ENCODE results near the gene POU2F3.
A peak's percentile ranks its signal among the peaks of the same experiment; 100 is the strongest.

The POU2F3 gene

GRCh38 chr11:120293038-120293800 lies 53.3 kb downstream of the POU2F3 start:
- DNase-seq: no peak

DNA sequence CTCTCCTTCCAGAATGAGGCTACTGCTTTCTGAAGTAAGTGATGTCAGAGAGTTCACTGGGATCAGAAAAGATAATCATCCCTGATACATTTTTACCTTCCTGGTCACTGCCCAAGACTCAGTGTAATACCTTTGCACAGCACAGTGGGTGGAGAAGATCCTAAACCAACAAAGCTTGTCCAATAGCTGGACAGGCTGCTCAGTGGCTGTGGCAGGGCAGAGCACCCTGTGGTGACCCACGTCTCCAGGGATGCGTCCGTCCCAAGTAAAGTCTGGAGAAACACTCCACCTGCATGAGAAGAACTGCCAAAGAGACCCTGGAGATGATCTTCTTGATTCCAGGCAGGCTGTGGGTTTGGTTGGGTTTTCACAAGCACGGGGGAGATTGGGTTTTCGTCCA lies 54.2 kb downstream of the POU2F3 start:
- no peak for DNase-seq

- no peak for DNase-seq
These were observed 55.2 kb downstream of the POU2F3 start for GRCh38 chr11:120295099-120295498.

- no peak for DNase-seq
These were observed 56.6 kb downstream of the POU2F3 start for GRCh38 chr11:120296554-120296953.

GRCh38 chr11:120298461-120298860 lies 58.5 kb downstream of the POU2F3 start:
- no peak for DNase-seq

- no peak for DNase-seq
These were observed 62.3 kb downstream of the POU2F3 start for GRCh38 chr11:120302001-120302805.

- peak; percentile 57 for DNase-seq
These were observed 63.2 kb downstream of the POU2F3 start for GRCh38 chr11:120303004-120303637.

DNA sequence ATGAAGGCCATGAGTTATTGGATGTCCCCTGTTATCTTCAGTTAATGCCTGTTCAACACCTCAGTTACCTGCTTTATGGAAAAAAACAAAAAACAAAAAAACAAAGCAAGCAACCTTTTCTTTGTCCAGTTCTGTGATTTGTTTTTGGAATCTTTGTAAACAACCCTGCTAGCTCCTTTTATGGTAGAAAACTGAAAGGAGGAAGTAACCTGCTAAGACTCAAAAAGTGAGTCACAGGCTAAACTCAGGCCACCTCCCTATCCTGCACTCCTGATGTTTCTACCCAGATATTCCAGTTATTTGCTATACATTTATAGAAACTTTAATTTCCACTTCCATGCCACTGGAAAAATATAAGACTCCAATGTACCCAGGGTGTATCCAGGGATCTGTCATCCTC lies 64.6 kb downstream of the POU2F3 start:
- no peak for DNase-seq

- DNase-seq: no peak
These were observed 65.3 kb downstream of the POU2F3 start for GRCh38 chr11:120305286-120305685.

DNA sequence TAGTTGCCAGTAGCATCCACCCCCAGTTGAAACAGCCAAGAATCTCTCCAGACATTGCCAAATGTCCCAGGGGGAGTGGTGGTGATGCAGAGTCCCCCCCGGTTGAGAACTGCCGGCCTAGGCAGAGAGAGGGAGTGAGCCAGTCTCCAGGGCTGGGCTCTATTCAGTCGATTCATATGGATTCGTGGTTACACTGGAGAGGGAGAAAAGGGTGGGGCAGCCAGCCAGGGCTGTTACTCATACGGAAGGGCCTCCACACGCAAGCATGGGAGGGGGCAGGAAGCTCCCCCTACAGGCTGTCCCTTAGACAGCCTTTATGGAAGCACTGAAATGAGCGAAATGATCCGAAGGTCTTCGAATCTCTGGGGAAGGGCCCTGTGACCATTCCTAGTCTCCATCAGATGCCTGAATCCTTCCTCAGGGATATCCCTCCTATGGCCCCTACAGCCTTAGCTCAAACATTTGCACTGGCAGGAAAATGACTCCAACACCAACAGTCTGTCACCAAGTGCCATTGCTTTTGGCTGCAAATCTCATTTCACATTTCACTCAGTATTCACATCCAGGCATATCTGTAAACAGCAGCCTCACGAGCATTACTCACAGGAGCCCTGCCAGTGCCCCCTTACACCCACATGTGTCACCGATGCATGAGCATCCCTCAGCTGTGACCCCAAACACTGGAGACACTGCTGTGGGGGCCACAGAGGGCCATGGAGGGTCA lies 66.7 kb downstream of the POU2F3 start:
- no peak for DNase-seq

DNA sequence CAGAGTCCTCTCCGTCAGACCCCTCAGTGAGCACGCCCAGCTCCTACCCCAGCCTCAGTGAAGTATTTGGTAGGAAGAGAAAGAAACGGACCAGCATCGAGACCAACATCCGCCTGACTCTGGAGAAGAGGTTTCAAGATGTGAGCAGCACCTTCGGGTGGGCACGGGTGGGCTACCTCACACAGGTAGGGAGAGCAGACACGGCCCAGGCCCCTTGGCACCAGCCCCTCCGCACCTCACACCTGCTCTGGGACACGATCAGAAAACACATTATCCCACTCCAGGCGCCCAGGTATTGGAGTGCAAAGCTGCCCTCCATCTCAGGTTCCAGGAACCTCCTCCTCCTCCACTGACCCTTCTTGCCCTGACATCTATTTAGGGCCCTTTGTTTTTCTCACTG lies 67.5 kb downstream of the POU2F3 start:
- no peak for DNase-seq

GRCh38 chr11:120308081-120308480 lies 68.1 kb downstream of the POU2F3 start:
- DNase-seq: no peak

GRCh38 chr11:120310870-120311269 lies 70.9 kb downstream of the POU2F3 start:
- DNase-seq: peak; percentile 35

DNA sequence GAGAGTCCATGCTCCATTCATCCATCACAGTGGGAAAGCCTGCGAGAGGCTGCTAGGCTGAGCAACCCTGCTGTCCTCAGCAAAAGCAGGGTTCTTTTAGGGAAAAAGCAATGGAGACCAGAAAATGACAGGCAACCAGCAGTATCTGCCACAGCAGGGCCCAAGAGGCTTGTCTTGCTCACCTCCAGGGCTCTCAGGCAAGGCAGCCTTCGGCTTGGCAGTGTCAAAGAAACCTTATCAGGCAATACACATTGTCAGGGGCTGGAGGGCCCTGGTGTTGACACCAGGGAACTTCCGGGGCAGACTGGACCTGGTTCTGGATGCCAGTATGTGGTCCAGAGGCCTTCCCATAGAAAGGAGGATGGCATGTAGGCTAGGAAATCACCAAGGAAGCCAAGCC lies 74.9 kb downstream of the POU2F3 start:
- DNase-seq: no peak

- DNase-seq: no peak
These were observed 77.1 kb downstream of the POU2F3 start for GRCh38 chr11:120316880-120317688.

DNA sequence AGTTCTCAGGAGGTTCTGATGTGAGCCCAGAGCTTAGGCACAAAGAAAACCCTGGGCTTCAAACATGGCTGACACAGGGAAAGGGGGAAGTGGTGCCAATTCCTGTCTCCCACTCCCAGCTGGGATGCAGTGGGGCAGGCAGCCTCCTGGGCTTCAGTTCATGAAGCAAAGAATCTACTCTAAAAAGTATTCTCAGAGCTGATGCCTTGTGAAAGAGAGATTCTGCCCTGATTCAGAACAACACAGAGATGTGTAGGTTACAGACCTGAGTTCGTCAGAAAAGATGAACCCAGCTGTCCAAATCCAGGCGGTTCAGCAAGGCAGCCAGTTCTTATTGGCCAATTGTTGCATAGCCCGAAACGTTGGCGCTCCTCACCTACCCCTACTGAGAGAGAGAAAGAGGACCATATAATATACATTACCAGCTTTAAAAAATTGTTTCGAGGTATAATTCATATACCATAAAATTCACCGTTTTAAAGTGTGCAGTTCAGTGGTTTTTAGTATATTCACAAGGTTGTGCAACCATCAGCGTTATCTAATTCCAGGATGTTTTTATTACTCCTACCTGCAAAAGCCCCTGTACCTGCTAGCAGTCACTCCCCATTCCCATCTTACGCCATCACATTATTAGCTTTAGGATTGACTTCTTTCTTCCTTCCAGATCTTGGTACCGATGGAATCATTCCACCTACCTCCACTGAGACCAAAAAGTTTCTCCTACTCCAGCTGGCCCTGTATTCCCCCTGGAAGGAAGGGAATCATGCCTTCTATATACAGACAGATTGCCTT lies 77.9 kb downstream of the POU2F3 start:
- no peak for DNase-seq

- no peak for DNase-seq
These were observed 79.0 kb downstream of the POU2F3 start for GRCh38 chr11:120318906-120319305.

DNA sequence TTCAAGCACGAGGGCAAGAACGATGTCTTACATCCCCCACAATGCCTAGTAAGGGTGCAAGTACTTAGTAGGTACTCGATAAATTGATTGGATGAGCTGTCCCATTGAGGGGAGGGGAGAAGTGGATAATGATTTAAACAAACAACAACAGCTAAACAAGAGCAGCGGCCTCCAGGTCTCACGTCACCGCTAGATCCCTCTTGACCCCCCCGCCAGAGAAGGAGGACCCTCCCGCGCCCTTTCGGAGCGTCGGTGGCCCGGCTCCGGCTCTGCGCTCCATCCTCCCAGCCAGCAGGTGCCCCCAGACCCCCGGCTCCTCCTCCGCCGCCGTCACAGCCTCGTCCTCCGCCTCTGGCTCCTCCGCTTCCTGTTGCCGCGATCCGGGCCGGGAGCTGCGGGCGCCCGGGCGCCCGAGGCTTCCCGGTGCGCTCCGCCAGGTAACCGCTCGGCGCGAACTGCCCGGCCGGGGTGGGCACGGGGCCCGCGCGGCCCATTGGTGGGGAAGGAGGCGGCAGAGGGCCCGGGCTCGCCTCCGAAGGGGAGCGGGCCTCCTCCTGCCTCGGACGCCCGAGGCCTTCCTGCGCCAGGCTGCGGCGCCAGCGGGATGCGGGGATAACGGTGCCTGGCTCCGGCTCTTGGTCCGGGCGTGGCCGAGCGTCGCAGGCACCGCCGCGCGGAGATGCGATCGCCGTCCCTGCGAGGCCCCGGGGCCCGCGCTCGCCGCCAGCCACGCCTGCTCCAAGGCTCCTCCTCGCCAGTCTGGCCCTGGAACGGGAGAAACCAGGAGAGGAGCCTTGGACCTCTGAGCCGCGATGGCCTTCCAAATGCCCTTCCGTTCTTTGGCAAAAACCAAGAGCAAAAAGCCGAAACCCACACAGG lies 85.2 kb downstream of the POU2F3 start, which contains the start of gene TLCD5:
TLCD5 (plus strand) TSS at position 368 of the 879 bp plus-strand sequence. CDS start 2,143 bp downstream, outside the sequence.
- peak; percentile 39 for DNase-seq

- DNase-seq: no peak
These were observed 86.3 kb downstream of the POU2F3 start for GRCh38 chr11:120326228-120326627.

- no peak for DNase-seq
These were observed 86.9 kb downstream of the POU2F3 start for GRCh38 chr11:120326845-120327281.

All from NCI-H2227 treated with DMSO at 0.1 percent for 48 hours (cell line).